HG03066 (cell line): ENCODE measurements around the gene WFIKKN1.
"Not testable (repeated sequence)": the region's sequence is repeated elsewhere in the genome, so short reads cannot be mapped to it uniquely, and the experiment has no call there.

Experiments
- ATAC-seq: cut with Tn5 transposase; IDR thresholded peaks from one replicate; pipeline ENCODE4 v1.9.1; 2021; ENCODE audit warnings: low read depth; ENCODE audit not compliant: unreplicated experiment

WFIKKN1 gene

GRCh38 chr16:595094-595528 is 35.7 kb upstream of the WFIKKN1 start:
- ATAC-seq: no peak

DNA sequence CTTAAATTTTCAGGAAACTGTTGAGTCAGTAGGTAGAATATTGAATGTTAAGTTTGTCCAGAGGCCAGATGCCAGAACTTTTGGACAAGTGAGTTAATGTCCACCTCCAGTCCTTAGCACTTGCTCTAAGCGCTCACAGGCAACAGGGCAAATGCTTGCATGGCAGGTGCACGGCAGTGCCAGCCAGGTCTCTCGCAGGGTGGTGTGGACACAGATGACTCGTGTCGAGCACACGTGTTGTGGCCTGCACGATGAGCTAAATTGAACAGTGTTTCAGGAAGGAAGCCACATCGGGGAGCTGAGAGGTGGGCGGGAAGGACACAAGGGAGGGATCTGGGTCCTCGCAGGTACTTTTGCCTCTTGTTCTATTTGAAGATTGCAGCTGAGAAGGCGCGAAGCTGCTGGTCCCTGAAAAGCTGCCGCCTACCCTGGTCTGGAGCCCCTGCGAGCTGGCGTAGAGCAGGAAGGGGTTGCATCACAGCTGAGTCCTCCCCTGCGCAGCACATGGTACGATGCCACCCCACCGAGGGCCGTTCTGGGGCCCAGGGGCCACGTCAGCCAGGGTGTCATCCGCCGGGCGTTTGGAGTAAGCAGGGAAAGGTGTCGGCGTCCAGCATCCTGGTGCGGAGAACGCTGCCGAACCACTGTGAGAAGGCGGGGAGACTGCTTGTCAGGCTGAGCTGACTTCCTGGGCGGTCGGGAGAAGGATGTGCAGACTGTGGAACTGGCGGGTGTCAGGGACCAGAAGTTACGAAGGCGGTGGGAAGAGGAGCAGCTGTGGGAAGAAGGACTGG is 34.6 kb upstream of the WFIKKN1 start:
- ATAC-seq: no peak

- no peak for ATAC-seq
Measured at GRCh38 chr16:596736-597060, 34.1 kb upstream of the WFIKKN1 start.

DNA sequence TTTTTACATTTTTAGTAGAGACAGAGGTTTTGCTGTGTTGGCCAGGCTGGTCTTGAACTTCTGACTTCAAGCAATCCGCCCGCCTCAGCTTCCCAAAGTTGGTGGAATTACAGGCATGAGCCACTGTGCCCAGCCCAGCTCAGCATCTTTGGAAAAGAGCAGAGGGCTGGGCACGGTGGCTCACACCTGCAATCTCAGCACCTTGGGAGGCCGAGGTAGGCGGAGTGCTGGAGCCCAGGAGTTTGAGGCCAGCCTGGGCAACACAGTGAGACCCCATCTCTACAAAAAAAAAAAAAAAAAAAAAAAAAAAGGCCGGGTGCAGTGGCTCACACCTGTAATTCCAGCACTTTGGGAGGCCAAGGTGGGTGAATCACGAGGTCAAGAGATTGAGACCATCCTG is 33.1 kb upstream of the WFIKKN1 start:
- ATAC-seq: not testable (repeated sequence)

GRCh38 chr16:598823-599739 is 31.7 kb upstream of the WFIKKN1 start:
- ATAC-seq: no peak

GRCh38 chr16:600781-601180 is 30.0 kb upstream of the WFIKKN1 start:
- no peak for ATAC-seq

DNA sequence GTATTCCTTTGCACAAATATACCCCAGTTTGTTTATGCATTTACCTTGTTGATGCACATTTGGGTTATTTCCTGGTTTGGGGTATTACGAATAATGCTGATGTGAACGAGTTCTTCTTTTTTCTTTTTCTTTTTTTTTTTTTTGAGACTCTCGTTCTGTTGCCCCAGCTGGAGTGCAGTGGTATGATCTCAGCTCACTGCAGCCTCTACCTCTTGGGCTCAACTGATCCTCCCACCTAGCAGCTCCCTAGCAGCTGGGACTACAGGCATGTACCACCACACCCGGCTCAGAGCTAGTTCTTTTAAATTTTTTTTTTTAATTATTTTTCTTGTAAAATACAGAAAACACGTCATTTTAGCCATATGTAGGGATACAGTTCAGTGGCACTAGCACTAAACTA is 26.9 kb upstream of the WFIKKN1 start:
- no peak for ATAC-seq

DNA sequence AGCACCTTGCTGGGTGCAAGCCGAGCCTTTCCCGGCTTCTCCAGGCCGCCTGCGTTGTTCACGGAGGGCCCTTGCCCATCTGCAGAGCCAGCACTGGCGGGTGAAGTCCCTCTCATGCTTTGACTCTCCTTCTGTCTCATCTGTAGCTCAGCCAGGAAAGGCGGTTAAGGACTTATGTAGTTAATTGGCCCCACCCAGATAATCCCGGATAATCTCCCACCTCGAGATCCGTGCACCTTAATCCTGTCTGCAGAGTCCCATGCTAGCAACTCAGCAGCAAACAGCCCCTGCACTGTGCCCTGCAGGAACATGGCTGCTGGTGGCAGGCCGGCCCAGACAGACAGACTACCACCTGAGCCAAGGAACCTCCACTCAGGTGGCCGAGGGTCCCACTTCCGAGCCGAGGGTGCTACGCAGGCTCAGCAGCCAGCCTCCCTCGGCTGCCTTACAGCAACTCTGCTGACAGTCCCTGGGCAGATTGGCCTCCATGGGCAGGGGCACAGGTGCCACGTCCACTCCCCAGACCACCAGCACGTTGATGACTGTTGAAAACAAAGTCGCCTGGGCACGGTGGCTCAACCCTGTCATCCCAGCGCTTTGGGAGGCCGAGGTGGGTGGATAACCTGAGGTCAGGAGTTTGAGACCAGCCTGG is 24.0 kb upstream of the WFIKKN1 start:
- no peak for ATAC-seq

- no peak for ATAC-seq
Measured at GRCh38 chr16:608019-608418, 22.8 kb upstream of the WFIKKN1 start.

- no peak for ATAC-seq
Measured at GRCh38 chr16:609316-609715, 21.5 kb upstream of the WFIKKN1 start.

GRCh38 chr16:609984-610383 is 20.8 kb upstream of the WFIKKN1 start:
- ATAC-seq: no peak

DNA sequence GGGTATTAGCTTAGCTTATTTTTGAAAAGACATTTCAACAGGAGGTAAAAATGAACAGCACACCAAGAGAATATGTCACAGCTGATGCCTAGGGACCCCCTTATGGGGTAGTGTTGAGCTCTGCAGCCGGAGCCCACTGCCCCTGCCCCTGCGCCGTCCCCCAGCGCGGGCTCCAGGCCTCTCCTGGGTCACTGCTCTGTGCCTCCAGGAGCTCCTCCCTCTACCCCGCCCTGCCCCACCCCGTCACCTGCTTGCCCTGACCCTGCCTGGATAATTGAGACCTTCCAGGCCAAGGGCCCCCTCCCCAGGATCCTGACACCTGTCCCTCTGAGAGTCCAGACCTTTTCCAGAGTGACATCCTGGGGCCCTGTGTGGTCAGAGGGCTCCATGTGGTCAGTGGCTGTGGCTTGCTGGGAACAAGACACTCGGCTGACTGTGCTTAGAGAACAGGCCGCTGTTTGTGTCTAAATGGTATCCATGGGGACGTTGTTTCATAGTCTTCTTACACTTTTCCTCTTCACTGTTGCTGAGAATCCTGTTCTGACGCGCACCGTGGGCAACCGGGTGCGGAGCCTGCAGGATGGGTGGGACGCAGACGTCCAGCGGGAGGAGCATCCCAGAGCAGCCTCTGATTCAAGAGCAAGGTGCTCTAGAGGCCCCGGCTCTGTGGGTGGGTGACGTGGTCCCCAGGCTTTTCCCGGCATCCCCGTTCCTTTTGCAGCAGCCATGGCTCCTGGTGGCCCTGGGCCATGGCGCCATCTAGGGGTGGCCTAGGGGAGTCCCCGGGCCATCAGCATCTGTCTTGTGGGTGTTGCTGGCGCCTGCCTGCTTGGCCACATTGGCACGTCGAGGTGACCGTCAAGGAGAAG is 20.0 kb upstream of the WFIKKN1 start:
- ATAC-seq: no peak

GRCh38 chr16:615122-615521 is 15.7 kb upstream of the WFIKKN1 start:
- ATAC-seq: no peak

DNA sequence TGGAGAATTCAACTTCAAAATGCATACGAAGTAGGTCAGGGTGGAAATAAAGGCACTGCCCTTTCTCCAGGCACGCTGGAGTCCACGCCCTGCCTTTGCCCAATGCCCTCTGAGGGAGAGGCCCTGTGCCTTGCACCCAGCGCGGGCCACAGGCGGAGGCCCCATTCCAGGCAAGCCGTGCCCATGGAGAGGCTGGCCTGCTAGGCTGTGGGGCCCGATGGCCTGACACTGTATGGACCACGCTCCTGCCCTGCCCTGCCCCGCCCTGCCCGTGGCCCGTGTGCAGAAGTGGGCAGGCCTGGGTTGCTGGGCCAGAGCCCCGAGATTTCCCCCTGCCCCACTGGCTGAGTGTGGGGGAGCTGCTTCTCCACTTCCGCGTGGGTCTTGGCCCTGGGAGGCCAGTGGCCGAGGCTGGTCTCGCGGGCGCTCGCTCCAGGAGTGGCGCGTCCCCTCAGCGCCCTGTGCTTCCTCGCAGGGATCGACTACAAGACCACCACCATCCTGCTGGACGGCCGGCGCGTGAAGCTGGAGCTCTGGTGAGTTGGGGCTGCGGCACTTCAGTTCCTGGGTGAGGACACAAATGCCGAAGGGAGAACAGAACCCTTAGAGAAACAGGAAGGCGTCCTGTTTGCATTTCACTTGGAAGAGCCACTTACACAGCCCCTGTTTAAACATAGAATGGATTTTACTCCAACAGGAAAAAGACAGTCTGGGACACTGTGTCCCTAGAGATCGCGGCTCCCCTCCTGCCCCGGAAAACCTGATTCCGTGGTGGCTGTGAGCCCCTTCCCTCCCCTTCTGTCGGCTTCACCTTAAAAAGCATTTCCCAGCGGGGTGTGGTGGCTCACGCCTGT is 13.8 kb upstream of the WFIKKN1 start:
- no peak for ATAC-seq

GRCh38 chr16:617855-618254 is 12.9 kb upstream of the WFIKKN1 start:
- no peak for ATAC-seq

DNA sequence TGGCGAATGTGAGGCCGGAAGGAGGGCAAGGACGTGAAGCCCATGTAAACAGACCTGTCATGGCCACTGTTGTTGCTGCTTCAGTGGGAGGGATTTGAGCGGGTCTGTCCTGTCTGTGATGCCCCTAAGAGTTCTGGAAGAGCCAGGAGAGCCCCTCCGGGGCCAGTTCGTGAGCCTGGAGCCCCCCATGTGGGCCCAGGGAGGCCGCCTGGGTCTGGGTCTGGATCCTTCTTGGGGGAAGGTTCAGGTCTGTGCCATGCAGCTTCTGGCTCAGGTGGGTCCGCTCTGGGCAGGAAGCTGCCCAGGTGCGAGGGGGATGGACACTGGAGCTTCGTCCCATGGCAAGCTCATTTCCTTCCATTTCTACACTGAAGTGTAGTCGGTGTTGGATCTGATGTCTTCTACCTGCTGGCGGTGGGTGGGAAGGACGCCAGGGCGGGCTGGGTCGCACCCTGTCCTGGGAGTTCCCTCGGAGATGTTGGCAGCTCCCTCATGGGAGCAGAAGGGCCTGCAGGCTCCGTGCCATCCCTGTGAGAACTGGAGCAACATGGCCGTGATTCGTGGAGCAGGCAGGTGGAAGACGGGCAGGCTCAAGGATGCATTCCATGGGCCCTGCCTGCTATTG is 11.2 kb upstream of the WFIKKN1 start:
- no peak for ATAC-seq

GRCh38 chr16:620700-621525 is 9.9 kb upstream of the WFIKKN1 start:
- ATAC-seq: no peak

GRCh38 chr16:621526-622105 is 9.2 kb upstream of the WFIKKN1 start:
- ATAC-seq: no peak
